Omental fat pad (tissue), 4 donors: Measurements from ENCODE around the gene FANCC. TPM values are rescaled to one million over a fixed set of nuclear protein-coding genes. Genes with fewer than 3 reads are reported as not detected.

Experiments used
- ATAC-seq: fragments of 150-250 bp; one replicate; pipeline ENCODE4 v1.9.1; 2016; ENCODE audit warnings: mild to moderate bottlenecking, moderate library complexity; ENCODE audit not compliant: low FRiP score
- DNase-seq: peaks from one replicate; pipeline ENCODE4 v3.0.0-alpha.2; 2019; ENCODE audit warnings: low spot score
- total RNA-seq, 4 donors: library from RNA; depleted of rRNA; stranded (reverse); fragments of >200 nt; gene quantifications; one replicate each; pipeline ENCODE4 v1.1.0, GENCODE V29; 2016
- TF ChIP-seq, protein P1 (sequence below), 3 donors: fragments of 450-650 bp; IDR thresholded peaks; one replicate each; pipeline ENCODE4 v1.5.1; 2016 to 2017; ENCODE audit warnings: antibody characterized with exemption in 3 of 3, mild to moderate bottlenecking in 3 of 3, moderate library complexity in 2 of 3

Gene FANCC
- total RNA-seq, 4 donors from 2014 or later = 4.6 to 6.8 (median 6.1) TPM

DNA sequence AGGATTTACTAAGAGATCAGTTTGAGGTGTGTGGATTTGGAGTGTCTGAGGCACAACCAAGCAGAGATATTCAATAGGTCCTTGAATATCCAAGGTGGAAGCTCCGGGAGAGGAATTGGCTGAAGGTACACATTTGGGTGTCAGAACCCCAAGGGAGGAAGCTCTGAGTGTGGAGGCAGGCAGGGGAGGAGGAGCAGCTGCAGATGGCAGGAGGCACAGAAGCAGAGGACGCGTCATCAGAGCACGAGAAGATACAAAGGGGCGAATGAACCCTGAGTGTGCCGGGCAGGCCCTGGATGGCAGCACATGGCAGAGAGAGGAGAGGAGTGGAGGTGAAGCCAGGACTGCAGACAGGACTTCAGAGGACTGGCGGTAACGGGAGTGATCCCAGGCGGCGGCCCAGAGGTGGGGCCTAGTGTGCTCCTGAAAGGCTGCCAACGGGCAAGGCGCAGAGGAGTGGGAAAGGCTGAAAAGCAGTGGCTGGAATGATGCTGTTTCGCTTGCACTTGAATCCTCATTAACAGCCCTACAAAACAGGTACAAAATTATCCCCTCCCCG is 179.8 kb downstream of the FANCC start:
- TF ChIP-seq, protein P1, sequence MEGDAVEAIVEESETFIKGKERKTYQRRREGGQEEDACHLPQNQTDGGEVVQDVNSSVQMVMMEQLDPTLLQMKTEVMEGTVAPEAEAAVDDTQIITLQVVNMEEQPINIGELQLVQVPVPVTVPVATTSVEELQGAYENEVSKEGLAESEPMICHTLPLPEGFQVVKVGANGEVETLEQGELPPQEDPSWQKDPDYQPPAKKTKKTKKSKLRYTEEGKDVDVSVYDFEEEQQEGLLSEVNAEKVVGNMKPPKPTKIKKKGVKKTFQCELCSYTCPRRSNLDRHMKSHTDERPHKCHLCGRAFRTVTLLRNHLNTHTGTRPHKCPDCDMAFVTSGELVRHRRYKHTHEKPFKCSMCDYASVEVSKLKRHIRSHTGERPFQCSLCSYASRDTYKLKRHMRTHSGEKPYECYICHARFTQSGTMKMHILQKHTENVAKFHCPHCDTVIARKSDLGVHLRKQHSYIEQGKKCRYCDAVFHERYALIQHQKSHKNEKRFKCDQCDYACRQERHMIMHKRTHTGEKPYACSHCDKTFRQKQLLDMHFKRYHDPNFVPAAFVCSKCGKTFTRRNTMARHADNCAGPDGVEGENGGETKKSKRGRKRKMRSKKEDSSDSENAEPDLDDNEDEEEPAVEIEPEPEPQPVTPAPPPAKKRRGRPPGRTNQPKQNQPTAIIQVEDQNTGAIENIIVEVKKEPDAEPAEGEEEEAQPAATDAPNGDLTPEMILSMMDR (IDR thresholded peaks at IDR 0.05) = no peak
- DNase-seq (no peak), ATAC-seq (no peak)

- ATAC-seq = no peak
- TF ChIP-seq, protein P1 (IDR thresholded peaks at IDR 0.05) = no peak
- no peak for DNase-seq
Measured at GRCh38 chr9:95135756-95136155, 181.8 kb downstream of the FANCC start.

- TF ChIP-seq, protein P1 (IDR thresholded peaks at IDR 0.05) = no peak
- DNase-seq = no peak
- ATAC-seq = no peak
Measured at GRCh38 chr9:95134457-95134881, 183.0 kb downstream of the FANCC start.

GRCh38 chr9:95133325-95133705 is 184.2 kb downstream of the FANCC start:
- ATAC-seq (no peak), DNase-seq (no peak)
- TF ChIP-seq, protein P1 (IDR thresholded peaks at IDR 0.05) = no peak

- TF ChIP-seq, protein P1 (IDR thresholded peaks at IDR 0.05) = no peak
- no peak for ATAC-seq
- DNase-seq = no peak
Measured at GRCh38 chr9:95132366-95133324, 184.9 kb downstream of the FANCC start.

DNA sequence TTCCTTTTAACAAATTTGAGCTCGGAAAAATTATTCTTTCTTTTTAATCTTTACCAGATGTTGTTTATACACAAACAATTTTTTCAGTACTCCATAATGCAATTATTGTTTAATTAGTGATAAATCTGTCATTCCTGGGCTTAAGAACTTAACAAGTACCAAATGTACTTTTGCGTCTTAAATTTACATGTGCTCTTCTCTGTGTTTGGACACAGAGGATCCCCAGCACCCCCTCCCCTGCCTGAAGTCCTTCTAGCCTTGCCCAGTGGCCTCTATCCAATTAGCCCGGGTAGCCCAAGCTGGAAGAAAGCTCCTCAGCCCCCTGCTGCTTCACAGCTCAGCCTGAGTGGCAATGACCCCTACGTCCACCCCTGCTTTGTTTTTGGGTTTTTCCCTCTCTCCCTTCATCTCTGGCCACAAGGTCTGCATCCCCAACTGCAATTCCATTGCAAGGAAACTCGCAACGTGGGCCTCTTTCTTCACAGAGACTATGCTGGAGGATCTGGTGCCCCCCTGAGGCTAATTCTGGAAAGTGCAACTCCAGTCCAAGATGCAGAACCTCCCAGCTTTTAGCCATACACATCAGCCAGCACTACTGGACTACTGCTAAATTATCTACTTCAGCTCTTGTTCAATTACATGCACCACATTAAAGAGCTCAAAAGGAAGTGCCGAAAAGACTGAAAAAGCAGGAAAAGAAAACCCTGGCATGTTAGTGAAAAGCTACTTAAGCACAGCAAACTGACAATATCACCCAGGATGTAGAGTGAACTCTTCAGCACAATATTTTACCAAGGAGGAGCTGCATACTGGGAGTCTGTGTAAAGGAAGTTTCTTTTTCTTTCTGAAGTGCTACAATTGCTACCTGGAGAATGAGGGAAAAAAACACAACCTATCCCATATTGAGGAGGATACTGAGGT is 186.2 kb downstream of the FANCC start:
- DNase-seq (peak; percentile 61), ATAC-seq (peak; percentile 29)
- TF ChIP-seq, protein P1 (IDR thresholded peaks at IDR 0.05) = peak in 2 of 3 donors; percentile 18 to 19
